ENCODE results near the gene VTCN1.
"Not testable (repeated sequence)": the region's sequence is repeated elsewhere in the genome, so short reads cannot be mapped to it uniquely, and the experiment has no call there.

VTCN1 gene

DNA sequence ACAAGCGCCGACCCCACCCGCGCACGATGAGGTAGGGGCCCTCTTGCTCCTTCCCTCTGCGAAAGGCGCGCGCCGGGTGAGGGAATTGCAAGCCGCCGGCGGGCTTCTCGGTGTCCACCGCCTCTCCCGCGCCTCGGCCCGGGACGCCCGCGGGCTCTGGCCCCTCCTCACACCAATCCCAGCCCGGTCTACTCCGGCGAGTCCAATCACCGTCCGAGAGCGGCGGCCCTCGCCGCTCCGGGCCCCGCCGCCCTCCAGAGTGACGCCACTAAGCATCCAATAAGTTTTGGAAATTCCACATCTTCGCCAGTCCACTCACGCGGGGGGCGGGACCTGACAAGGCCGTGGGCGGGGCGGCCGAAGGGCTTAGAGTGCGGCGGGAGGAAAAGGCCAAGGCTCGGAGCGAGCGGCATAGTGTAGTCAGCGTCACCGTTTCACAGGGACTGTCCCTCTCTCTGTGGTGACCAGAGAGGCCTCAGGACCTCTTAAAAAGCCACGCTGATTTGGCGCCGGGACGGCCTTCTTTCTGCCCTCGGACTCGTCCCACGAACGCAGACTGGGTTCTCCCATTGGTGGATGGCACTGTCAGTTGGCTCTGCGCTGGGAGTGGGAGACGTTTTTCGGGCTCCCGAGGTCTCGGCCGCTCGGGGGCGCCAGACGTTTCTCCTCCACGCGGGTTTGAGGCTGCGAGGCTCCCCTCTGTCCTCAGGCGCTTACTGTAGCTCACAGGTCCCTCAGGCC lies 89.0 kb downstream of the VTCN1 start, which contains the start of gene TRIM45:
TRIM45 (minus strand) TSS at position 161 of the 741 bp plus-strand sequence. CDS start 548 bp downstream, outside the sequence.
- DNase-seq, result peak; percentile 76

DNA sequence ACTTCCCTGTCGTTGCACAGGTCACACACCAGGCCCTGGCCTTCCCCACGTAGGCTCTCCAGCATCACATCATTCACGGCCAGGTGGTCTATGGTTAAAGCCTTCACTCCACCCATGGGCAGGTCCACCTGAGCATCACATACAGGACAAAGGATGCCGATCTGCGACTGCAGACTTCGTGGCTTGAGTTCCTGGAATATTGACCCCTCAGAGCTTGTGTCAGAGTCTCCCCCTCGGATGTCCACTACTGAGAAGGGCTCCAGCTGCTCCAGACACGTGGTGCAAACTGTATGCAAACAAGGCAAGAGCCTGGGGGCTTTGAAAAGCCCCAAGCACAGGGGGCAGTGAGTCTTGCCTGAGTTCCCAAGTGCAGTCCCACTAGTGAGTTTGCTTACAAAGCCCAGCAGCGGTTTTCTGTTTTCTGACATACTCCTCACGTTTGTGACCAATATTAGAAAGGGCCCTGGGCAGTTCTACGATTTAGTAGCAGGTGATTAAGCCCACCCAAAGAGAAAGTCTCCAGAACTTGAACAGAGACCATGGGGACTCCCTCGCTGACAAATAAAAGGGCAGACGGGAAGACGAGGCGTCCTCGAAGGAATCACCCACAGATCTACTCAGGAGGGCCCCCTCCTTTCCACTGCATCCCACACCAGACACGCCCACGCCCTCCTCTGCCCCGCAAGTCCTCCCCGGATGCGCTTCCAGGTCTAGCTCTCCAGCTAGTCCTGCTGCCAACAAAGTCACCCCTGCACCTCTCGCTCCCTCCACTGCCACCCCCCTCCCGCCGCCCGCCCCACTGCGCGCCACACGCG lies 89.7 kb downstream of the VTCN1 start:
- DNase-seq, result peak; percentile 3

DNA sequence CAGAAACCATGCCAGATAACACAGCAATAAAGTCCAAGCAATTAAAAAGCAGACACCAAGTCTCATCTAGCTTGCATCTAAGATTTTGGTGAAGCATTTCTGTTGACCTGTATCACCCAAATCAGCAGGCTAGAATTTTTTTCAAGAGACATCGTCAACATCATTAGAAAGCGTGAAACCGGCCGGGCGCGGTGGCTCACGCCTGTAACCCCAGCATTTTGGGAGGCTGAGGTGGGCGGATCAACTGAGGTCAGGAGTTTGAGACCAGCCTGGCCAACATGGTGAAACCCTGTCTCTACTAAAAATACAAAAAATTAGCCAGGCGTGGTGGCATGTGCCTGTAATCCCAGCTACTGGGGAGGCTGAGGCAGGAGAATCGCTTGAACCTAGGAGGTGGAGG lies 91.6 kb downstream of the VTCN1 start:
- DNase-seq, result not testable (repeated sequence)

DNA sequence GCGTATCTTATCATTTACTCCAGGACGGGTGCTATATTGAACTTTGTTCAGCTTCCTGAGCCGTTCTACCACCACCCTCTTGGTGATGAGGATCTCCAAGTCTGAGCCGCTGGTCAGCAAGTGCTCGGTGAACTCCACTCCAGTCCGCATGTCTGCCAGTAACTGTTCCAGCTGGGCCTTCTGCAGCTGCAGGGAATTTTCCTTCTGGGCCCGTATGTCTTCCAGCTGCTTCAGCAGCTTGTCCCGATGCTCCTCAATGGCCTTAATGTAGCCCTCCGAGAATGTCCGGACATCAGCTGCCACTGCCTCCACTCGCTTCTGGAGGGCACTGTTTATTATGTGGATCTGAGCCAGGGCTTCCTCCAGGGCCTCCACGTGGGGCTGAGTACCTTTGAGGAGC lies 92.6 kb downstream of the VTCN1 start:
- no peak for DNase-seq

DNA sequence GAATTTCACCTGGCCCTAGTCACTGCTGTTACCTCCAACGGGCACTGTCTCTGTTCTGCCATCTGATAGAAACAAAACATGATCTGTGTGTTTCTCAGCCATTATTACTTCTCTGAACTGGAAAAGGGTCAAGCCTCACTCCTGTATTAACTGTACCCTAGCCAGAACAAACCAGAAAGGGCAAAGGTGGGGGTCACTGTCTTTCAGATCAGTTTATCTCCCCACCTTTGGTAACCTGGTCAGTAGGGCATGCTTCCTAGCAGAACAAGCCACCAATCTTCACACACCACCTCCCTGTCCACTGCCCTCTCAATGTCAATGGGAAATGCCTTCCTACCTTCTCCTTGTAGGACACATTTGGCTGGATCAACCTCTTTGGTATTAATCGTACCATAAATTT lies 93.0 kb downstream of the VTCN1 start:
- DNase-seq, result no peak

DNA sequence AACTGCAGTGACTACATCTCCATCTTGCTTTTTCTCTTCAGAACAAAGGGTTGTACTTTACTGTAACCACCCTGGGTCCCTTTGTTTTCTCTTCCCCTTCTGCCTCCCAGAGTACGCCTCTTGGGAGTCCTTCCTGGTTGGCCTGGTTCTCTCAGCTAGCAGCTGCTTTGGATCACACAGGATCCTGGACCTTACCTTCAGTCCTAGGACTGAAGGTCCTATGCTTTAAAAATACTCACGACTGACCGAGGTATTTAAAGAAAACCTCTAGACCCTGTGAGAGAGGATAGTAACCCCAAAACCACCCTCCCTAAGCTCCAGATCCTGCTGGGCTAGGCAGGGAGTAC lies 94.0 kb downstream of the VTCN1 start:
- no peak for DNase-seq

DNA sequence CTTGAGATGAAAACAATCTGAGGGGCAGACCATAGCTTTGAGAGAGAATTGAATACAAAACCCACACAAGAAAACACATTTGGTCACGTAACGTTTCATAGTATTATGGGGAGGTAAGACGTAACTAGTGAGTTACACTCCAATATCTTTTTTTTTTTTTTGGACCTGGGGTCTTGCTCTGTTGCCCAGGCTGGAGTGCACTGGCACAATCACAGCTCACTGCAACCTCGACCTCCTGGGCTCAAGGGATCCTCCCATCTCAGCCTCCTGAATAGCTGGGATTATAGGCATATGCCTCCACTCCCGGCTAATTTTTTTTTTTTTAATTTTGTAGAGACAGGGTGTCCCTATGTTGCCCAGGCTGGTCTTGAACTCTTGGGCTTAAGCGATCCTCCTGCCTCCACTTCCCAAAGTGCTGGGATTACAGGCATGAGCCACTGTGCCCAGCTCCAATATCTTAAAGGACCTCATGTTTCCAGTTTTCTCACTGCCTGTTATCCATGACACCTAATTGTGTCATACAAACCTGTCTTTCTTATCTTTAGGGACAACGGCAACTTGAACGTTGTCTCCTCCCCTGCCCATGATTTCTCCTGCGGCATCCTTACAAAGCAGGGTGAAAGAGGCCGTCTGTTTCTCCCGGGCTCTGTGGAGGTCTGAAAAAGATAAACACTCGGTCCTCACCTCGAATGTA lies 94.5 kb downstream of the VTCN1 start:
- DNase-seq, result no peak

DNA sequence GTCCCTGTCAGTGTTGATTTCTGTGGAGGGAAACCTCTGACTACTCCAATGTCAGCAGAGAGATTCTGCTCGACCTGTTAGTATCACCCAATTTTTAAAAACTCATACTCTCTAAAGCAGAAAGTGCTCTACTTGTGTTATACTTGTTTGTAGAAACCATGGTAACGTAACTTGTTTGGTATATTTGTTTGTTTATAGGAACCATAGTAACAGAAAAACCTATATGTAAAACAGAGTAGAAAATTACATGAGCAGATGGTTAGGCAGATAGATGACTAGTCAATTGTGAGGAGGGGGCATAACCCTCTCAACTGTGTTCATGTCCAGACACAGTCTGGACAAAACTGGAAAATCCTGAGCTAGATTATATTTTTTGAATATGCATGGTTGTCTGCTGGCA lies 95.8 kb downstream of the VTCN1 start:
- no peak for DNase-seq

DNA sequence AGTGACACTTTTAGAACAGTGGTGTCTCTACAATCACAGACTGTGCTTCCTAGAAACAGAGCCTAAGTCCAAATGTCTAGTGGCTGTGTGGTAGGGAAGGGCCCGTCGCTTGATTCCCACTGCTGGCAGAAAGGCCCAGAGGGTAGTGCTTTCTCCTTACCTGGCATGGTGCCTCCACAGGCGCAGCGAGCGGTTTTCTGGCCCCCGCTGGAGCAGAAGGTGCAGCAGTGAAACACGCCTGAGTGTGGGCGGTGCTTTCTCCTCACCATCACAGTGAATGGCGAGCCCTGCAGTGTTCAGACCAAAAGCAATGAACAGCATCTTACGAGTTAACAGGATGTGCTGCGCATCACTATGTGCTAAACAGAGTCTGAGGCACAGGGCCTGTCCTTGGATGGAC lies 97.5 kb downstream of the VTCN1 start:
- no peak for DNase-seq

DNA sequence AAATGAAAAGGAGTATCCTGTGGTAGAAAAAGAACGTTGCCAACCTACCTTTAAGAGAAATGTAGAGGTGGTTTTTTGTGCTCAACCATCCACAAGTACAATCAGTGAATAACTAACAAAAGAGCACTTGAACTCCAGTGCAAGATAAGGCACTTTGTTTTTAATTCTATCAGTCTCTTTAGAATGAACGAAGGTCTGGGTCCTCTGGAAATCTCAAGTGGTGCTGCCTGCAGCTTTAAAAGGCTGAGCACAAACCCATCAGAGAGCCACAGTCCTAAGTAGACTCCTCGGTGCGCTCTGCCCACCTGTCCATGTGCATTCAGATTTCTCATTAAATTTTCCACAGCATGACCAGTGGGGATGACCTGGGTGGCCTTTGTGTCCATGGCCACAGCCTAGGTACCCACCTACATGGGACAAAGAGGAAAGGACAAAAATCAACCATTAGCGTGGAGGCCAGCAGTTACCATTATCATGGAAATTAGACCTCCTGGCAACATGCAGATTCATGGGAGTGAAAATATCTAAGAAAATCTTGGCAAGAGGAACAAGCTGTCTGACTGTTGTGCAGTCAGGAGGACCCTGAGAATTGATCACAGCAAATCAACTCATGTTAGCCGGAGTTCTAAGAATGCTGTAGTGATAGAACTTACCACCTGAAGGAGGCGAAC lies 98.5 kb downstream of the VTCN1 start:
- no peak for DNase-seq

DNA sequence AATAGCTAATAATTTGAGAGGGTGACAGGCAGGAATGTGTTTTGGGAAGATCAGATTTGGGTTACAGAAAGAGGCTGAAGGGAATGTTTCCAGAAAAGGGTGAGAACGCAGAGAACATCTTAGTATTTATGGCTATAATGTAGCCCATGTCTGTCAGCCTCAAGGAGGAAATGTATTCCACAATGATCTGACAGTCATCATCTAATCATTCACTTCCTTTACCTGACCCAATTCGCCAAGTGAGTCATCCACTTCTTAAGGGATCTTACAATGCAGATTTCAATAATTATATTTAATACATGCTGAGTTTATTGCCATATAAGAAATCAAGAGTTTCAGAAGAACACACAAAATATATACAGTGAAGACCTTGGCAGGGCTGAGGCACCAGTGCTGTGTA lies 100.0 kb downstream of the VTCN1 start:
- DNase-seq, result no peak

DNA sequence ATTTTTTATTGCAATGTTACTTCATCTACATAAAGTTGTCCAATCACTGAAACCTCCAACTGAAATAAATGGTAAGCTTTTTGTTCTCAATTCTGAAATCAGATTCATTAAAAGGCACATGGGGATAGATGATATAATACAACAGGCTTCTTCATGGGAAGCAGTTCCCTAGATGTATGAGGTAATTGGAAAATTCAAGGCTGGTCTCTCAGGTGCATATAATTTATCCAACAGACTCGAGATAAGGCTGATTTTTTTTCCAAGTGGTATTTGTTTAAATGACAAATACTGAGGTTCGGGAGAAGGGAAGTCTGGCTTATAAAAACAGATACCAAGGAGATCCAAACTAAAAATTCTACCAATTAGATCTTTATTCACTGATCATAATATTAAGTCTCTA lies 103.4 kb downstream of the VTCN1 start:
- DNase-seq, result no peak

DNA sequence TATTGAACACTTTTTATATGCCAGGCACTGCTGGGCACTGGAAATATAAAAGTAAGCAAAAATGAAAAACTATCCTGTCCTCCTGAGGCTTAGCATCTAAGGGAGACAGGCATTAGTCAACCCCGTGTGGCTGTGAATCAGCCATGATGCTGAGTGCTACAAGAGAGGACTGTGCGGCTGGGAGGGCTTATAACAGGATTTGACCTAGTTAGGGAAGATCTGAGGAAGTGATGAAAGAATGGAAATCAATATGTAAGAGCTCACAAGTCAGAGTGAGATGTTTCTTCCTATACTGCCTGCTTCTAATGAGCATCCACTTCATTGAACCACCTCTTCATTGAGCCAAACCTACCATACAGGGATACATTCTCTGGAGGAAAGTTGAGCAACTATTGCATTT lies 104.2 kb downstream of the VTCN1 start:
- DNase-seq, result no peak

DNA sequence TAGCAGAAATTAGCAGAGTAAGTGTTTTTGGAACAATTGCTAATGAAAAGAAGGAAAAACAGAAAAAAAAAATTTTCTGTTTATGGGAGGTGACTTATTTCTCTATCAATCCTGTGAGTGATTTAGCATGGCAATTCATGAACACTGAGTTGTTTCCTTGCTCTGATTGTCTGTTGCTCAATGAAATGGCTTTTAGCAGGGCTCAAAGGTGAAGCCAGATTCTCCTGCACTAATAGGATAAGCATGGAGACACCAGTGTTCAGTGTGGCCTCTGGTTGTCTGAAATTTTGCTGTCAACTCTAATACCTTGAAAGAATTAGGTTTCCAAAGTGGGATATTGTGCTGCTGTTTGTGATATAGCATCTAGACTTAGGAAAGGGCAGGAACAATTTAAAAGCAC lies 105.0 kb downstream of the VTCN1 start:
- DNase-seq, result no peak

DNA sequence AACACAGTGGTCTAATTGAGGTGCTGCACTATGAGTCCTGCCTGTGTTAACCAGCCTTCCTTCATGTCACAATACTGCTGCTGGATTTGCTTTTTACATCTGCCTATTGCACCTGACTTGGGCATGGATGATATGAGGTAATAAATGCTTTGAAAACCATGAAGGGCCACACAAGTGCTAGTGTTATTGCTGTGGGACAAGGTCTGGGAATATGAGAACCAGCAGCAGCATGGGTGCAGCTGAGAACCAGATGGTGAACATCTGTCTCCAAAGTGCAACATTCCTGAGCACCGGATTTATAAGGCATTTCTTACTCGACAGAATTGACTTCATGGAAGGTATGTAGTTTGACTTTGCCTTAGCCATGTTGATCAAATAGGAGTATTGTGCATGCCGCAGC lies 105.7 kb downstream of the VTCN1 start:
- no peak for DNase-seq

DNA sequence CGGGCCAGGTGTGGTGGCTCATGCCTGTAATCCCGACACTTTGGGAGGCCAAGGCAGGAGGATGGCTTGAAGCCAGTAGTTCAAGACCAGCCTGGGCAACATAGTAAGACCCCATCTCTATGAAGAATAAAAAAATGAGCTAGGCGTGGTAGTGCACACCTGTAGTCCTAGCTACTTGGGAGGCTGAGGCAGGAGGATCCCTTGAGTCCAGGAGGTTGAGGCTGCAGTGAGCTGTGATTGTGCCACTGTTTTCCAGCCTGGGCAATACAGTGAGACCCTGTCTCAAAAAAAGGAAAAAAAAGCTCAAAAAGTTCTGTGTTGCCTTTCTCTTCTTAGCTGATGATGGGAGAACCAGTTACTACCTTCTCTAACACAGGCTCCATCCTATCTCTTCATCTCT lies 108.9 kb downstream of the VTCN1 start:
- DNase-seq, result not testable (repeated sequence)

DNA sequence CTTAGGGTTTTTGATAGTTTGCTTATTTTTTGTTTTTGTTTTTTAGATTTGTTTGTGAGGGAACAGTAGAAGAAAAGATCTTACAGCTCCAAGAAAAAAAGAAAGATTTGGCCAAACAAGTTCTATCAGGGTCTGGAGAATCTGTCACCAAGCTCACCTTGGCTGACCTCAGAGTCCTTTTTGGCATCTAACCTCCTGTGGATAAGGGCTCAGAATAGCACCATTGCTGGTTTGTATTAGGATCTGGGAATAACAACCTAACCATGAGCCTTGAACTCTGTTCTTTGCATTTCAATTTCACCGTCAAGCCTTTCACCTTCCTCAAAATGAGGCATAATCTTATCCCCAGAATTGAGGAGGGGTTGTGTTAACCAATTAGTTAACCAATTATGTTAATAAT lies 109.4 kb downstream of the VTCN1 start:
- no peak for DNase-seq

DNA sequence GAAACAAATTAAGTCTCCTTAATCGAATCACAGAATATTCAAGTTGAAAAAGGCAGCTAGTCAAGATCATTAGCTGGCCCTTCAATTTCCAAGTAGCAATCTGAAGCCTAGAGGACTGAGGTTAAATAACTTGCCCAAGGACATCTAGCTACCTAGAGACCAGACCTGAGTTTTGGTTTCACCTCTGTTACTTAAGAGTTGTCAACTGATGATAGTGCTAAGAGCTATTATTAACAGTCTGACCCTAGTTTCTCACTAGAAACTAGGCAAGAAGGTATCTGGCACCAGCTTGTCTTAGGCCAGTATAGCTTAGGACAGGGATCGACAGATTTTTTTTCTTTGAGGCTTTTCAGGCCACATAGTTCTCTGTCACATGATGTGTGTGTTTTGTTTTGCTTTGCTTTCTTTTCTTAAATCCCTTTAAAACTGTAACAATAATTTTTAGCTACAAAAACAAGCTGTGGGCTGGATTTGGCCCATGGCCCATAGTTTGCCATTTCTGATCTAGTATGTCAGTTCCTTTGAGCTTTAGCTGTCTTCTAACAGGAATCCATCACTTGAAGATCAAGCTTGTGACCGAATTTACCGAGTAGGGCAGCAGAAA lies 112.3 kb downstream of the VTCN1 start:
- DNase-seq, result no peak

DNA sequence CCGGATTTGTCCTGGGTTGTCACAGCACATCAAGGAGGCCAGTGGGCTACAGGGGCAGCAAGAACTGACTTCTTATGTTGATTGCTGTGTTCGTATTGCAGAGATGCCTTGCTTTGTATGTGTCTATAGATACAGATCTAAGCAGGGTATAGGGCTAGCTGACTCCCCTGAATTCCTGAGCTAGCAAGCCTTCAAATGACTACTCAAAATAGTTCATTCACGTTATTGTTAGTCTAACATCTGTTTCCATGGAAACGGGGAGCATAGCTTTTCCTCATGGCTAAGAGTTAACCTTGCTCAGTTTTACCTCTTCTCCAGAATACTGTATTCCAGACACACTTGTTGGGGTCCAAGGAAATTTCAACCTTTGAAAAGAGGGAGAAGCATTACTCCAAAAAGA lies 113.3 kb downstream of the VTCN1 start:
- DNase-seq, result no peak

DNA sequence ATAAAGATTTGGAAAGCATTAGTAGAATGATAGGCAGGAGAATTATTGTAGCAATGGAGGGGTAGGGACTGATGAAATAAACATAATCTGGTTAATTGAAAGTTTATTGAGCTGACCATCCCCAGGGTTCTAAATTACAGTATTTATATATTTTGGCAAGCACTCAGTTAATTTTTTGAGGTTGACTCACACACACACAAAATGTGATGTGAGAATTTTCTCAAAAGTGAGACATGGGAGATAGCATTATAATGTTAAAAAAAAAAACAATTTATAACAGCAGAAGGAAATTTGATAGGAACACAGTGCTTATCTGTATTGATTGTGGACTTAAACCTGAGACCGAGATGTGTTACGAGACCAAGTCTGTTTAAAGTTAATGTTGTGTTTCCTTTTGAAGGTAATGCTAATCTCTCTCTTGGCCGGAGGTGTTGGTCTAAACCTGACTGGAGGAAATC lies 113.7 kb downstream of the VTCN1 start:
- no peak for DNase-seq

DNA sequence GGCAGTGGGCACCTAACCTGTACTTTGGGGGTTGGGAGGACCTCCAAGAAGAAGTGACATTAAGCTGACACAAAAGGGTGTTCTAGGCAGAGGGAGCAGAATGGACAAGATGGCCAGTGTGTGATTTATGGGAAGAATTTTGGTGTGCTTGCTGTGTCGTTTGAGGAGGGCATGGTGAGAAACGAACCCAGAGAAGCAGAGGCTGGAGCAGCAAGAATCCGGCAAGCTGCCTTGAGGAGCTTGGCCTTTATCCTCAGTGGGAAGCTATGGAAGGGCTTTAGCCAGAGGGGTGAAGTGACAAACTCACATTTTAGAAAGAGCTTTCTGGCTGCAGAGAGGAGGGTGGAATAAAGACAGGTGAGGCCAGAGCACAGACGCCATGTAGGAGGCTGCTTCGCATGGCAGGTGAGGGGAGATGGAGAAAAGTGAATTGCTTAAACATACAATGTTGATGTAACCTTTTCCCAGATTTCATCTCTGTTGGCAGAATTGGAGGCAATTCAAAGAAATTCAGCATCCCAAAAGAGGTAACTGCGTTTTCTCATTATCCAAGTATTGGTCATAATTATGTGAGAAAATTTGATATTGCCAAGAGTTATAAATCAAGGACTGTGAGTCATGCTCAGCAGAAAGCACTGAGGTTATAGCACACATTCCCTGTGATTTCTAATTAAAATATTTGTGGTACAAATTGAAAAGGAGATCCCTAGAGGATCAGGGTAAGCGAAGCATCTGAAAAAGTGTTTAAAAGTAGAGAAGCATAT lies 115.7 kb downstream of the VTCN1 start:
- DNase-seq, result no peak

Measured in activated gamma-delta T cell treated with Interleukin-2 at 50 U/mL for 16 hours (primary cell).